ENCODE data around the gene RNF180. TPM values are rescaled to one million over a fixed set of nuclear protein-coding genes. Genes with fewer than 3 reads are reported as not detected.
A peak's percentile ranks its signal among the peaks of the same experiment; 100 is the strongest.

Gene RNF180
- total and polyA plus RNA-seq, 8 donors = 1.3 to 7.2 (median 5.7) TPM

DNA sequence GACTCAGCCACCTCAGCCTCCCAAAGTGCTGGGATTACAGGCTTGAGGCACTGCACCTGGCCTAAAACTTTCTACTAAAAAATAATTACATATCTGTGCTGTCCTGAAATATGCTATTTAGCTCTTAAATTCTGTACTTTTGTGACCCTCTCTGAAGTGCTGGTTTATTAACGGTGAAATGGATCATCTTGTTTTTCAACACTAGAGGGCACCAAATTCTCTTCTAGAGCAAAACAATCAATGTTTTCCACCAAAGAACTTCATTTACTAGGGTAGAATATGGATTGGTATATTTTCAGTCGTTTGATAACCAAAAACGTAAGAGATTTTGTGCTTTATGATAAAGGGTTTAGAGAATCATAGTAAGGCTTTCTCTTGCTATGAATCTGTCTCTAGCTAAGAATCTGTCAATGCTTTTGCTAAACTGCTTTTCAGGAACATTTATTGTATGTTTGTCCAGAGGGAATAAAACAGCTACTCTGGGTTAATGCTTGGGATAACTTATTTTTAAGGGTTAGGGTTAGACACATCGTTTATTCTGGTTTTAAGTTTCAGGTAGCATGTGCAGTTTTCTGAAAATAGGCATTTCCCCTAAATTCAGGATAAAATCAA is 63.6 kb downstream of the RNF180 start:
- TF ChIP-seq CTCF (IDR thresholded peaks at IDR 0.05) = peak; percentile 47 to 60 (median 52)
- no peak for DNase-seq
- peak; percentile 41 for FAIRE-seq
- Histone ChIP-seq H3K4me1 (no peaks in the 10 kb centered on the region), H3K4me3 (no peak overlapping the region), H3K27ac (no peak overlapping the region), H3K9me3 (no peaks in the 10 kb centered on the region), H3K36me3 (no peaks in the 10 kb centered on the region), H3K27me3 (no peaks in the 10 kb centered on the region)
- 1 to 3% methylated on average over 4 of the region's 4 CpGs for WGBS, 2 donors
- ATAC-seq = peak in 3 of 4 donors; percentile 63
- intact Hi-C loops (cut with DNase I) = no loop called here

GRCh38 chr5:64260756-64261155 is 95.1 kb downstream of the RNF180 start:
- Histone ChIP-seq H3K27ac (no peak overlapping the region), H3K36me3 (no peaks in the 10 kb centered on the region), H3K4me3 (no peak overlapping the region), H3K4me1 (no peaks in the 10 kb centered on the region), H3K27me3 (no peaks in the 10 kb centered on the region), H3K9me3 (no peaks in the 10 kb centered on the region)
- WGBS, 2 donors = 64 to 70% methylated on average over 1 of the region's 1 CpG
- ATAC-seq = no peak
- intact Hi-C loops (cut with DNase I) = no loop called here
- DNase-seq = no peak
- no peak for FAIRE-seq
- TF ChIP-seq CTCF (IDR thresholded peaks at IDR 0.05) = no peak

GRCh38 chr5:64269164-64269563 is 103.5 kb downstream of the RNF180 start:
- no peak for DNase-seq
- Histone ChIP-seq H3K36me3 (no peaks in the 10 kb centered on the region), H3K27ac (no peak overlapping the region), H3K9me3 (no peaks in the 10 kb centered on the region), H3K27me3 (no peaks in the 10 kb centered on the region), H3K4me1 (peaks cover 0 to 9% (median 0%) of the 10 kb centered on the region in 3 donors), H3K4me3 (no peak overlapping the region)
- ATAC-seq = no peak
- WGBS, 2 donors = 82 to 86% methylated on average over 4 of the region's 4 CpGs
- FAIRE-seq = no peak
- no peak for TF ChIP-seq CTCF (IDR thresholded peaks at IDR 0.05)
- intact Hi-C loops (cut with DNase I) = no loop called here

DNA sequence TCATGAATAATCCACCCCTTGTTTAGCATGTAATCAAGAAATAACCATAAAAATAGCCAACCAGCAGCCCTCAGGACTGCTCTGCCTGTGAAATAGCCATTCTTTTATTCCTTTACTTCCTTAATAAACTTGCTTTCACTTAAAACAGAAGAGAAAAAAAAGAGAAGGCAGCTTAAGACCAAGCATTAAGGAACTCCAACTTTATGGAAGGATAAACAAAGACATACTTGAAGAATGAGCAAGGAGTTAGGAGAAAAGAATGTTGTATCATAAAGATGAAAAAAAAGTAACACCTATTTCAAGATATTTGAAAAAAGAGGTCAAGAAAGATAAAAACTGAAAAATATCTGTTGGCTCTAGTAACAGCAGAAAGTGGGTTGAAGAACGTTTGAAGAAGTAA is 107.6 kb downstream of the RNF180 start:
- H3K4me3 ChIP-seq = no peak overlapping the region
- no peaks in the 10 kb centered on the region for H3K36me3 ChIP-seq
- H3K27me3 ChIP-seq = no peaks in the 10 kb centered on the region
- no peaks in the 10 kb centered on the region for H3K9me3 ChIP-seq
- WGBS, 2 donors = 33 to 34% methylated on average over 1 of the region's 1 CpG
- ATAC-seq (no peak), FAIRE-seq (no peak), DNase-seq (no peak)
- intact Hi-C loops (cut with DNase I) = no loop called here
- no peak for TF ChIP-seq CTCF (IDR thresholded peaks at IDR 0.05)
- no peak overlapping the region for H3K27ac ChIP-seq
- peaks cover 0 to 9% (median 0%) of the 10 kb centered on the region in 3 donors for H3K4me1 ChIP-seq

Data from pancreas (tissue), 10 donors.